Spleen (tissue), 7 donors: ENCODE data around the gene ZNF610.

Source experiments
- POLR2A ChIP-seq, 3 donors: fragments of 450-650 bp; IDR thresholded peaks; one replicate each; pipeline ENCODE4 v1.5.1; 2017; ENCODE audit warnings: antibody characterized with exemption in 3 of 3, mild to moderate bottlenecking in 1 of 3
- TF ChIP-seq, protein P1 (sequence below), 11 experiments: fragments of 200-600 bp in 7 of 11; fragments of 450-650 bp in 4 of 11; sonication (generic) in 4 of 11; IDR thresholded peaks in 8 of 11; conservative IDR thresholded peaks in 3 of 11; 1 replicate in 7 of 11; 2 replicates in 4 of 11; pipeline versions ENCODE4 v1.4.0 to v1.8.0; 2016 to 2021; ENCODE audit warnings: antibody characterized with exemption in 11 of 11, inconsistent platforms in 4 of 11, mild to moderate bottlenecking in 1 of 11
- donor health status: DM: no; HTN: no; CAD: no; lungs with moderate emphysema.
- donor health status: DM: no; HTN: no; CAD: no.
- donor health status: DM: no; HTN: no; CAD: no.

DNA sequence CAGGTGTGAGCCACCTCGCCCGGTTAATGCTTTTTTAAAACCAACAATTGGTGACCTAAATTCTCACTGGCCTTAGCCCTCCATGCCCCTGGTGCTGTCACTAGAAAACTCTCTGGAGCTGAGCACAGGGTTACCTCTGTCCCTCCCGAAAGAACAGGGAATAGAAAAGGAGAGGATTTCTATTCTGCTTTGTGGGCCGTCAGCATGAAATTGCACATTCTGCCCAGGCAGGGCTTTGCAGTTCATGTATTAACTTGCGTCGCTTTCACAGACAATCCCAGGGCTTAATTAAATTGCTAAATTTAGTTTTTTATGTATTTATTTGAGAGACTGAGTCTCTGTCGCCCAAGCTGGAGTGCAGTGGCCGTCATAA is 39.7 kb upstream of the ZNF610 start:
- TF ChIP-seq, protein P1, sequence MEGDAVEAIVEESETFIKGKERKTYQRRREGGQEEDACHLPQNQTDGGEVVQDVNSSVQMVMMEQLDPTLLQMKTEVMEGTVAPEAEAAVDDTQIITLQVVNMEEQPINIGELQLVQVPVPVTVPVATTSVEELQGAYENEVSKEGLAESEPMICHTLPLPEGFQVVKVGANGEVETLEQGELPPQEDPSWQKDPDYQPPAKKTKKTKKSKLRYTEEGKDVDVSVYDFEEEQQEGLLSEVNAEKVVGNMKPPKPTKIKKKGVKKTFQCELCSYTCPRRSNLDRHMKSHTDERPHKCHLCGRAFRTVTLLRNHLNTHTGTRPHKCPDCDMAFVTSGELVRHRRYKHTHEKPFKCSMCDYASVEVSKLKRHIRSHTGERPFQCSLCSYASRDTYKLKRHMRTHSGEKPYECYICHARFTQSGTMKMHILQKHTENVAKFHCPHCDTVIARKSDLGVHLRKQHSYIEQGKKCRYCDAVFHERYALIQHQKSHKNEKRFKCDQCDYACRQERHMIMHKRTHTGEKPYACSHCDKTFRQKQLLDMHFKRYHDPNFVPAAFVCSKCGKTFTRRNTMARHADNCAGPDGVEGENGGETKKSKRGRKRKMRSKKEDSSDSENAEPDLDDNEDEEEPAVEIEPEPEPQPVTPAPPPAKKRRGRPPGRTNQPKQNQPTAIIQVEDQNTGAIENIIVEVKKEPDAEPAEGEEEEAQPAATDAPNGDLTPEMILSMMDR (IDR thresholded peaks at IDR 0.05 in 8 of 11, conservative IDR thresholded peaks at IDR 0.05 in 3 of 11), result no peak
- TF ChIP-seq POLR2A (IDR thresholded peaks at IDR 0.05), result no peak
